Nephron progenitor cell (in vitro differentiated cells): ENCODE results near the gene PGA4.

Source experiments
- DNase-seq: peaks from one replicate; pipeline ENCODE4 v3.0.0; 2021
- H3K27ac Mint-ChIP-seq: 2 replicates; pipeline ENCODE4 v1.8.0; 2021; ENCODE audit warnings: mild to moderate bottlenecking, moderate library complexity, mixed read lengths
- H3K27me3 Mint-ChIP-seq: 2 replicates; pipeline ENCODE4 v1.8.0; 2021; ENCODE audit warnings: mild to moderate bottlenecking, low read depth, mixed read lengths; ENCODE audit not compliant: poor library complexity
- H3K36me3 Mint-ChIP-seq: 2 replicates; pipeline ENCODE4 v1.8.0; 2021; ENCODE audit warnings: low read depth, mixed read lengths
- H3K4me1 Mint-ChIP-seq: 2 replicates; pipeline ENCODE4 v1.8.0; 2021; ENCODE audit warnings: mixed read lengths
- H3K4me3 Mint-ChIP-seq: 2 replicates; pipeline ENCODE4 v1.8.0; 2021; ENCODE audit warnings: mild to moderate bottlenecking, moderate library complexity, mixed read lengths
- H3K9me3 Mint-ChIP-seq: 2 replicates; pipeline ENCODE4 v1.8.0; 2021; ENCODE audit warnings: mild to moderate bottlenecking, moderate library complexity, mixed read lengths
- CTCF ChIP-seq: fragments of 200-600 bp; sonication (generic); IDR thresholded peaks from 2 replicates; pipeline ENCODE4 v1.5.0; 2021; ENCODE audit warnings: antibody characterized with exemption

PGA4 gene

DNA sequence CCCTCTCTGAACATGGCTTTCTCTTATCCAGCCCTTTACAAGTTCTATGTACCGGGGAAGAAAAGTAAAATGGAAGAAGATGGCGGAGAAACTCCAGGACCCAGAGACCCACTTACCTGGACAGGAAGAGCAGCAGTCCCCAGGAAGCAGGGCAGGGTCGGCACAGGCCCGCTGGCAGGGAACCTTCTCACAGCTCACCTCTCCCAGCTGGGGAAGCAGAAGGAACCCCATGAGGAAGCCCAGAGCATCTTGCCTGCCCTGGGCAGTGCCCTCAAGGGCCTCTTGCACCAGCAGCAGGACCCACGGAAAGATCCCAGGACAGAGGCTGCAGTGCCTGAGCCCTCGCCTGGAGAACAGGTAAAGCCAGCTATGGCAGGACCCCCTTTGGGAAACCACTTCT lies 42.2 kb downstream of the PGA4 start:
- Mint-ChIP-seq H3K36me3 (peaks cover 55% of the 10 kb centered on the region), H3K27me3 (peaks cover 5% of the 10 kb centered on the region), H3K4me3 (no peak overlapping the region), H3K27ac (no peak overlapping the region), H3K9me3 (no peaks in the 10 kb centered on the region), H3K4me1 (no peaks in the 10 kb centered on the region)
- no peak for DNase-seq
- no peak for TF ChIP-seq CTCF

DNA sequence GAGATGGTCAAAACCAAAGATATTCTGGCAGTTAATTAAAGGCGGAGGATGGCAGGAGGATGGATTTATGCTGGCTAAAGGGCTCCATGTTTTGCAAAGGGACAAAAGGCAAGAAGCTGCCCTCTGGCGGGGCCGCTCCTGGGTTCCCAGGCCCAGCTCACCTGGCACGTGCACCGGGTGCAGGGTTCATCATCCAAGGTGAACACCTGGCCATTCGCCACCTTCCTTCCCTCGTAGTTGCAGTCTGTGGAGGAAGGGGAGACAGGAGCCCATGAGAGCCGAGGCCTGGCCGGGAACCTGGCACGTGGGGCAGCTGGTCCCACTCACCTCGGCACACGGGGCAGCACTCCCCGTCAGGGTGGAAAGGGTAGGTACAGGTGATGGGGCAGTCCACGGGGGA lies 42.6 kb downstream of the PGA4 start:
- no peak for DNase-seq
- no peak for TF ChIP-seq CTCF
- Mint-ChIP-seq H3K4me3 (no peak overlapping the region), H3K9me3 (no peaks in the 10 kb centered on the region), H3K27ac (no peak overlapping the region), H3K36me3 (peaks cover 51% of the 10 kb centered on the region), H3K4me1 (no peaks in the 10 kb centered on the region), H3K27me3 (peaks cover 5% of the 10 kb centered on the region)

DNA sequence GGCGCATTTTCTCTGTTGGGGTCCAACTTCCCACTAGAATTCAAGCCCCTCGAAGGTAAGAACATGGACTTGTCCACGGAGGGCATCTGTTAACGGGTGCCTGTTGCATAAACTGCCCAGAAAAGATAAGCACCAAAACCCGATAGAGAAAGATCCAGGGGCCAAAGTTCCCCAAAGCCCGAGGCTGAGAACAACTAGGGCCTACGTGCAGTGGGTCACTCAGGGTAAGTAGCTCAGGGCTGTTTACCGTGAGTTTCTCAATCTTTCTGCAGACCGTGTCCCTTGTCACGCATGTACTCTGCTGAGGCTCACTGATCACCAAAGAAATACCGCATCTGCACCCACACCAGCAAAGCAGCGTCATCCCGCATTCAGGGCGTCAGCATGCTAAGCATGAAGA lies 43.2 kb downstream of the PGA4 start:
- TF ChIP-seq CTCF: no peak
- DNase-seq: no peak
- Mint-ChIP-seq H3K27ac (no peak overlapping the region), H3K4me1 (no peaks in the 10 kb centered on the region), H3K27me3 (peaks cover 5% of the 10 kb centered on the region), H3K36me3 (peaks cover 49% of the 10 kb centered on the region), H3K9me3 (no peaks in the 10 kb centered on the region), H3K4me3 (no peak overlapping the region)

DNA sequence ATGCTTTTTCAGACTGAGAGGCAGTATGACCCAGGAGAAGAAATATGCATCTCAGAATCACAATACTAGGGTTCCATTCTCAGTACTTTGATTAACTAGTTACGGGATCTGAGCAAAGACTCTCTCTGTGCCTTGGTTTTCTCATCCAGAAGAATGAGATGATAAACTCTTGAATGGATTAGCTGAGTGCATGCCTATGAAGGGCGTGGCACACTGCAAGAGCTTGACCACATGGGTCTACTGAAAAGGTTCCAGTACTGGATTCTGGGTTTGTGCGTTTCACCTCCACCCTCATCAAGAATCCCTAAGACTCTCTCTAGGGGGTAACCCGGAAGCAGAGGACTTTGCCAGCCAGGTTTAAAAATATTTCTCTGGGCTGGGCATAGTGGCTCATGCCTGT lies 44.5 kb downstream of the PGA4 start:
- H3K27ac Mint-ChIP-seq: no peak overlapping the region
- no peak overlapping the region for H3K4me3 Mint-ChIP-seq
- H3K4me1 Mint-ChIP-seq: no peaks in the 10 kb centered on the region
- no peak for TF ChIP-seq CTCF
- H3K9me3 Mint-ChIP-seq: no peaks in the 10 kb centered on the region
- peaks cover 5% of the 10 kb centered on the region for H3K27me3 Mint-ChIP-seq
- DNase-seq: no peak
- H3K36me3 Mint-ChIP-seq: peaks cover 41% of the 10 kb centered on the region

GRCh38 chr11:61267437-61267841 lies 45.3 kb downstream of the PGA4 start:
- H3K27me3 Mint-ChIP-seq: peaks cover 5% of the 10 kb centered on the region
- DNase-seq: no peak

More at GRCh38 chr11:61267437-61267841, 45.3 kb downstream of the PGA4 start:
- Mint-ChIP-seq H3K4me3 (no peak overlapping the region), H3K4me1 (no peaks in the 10 kb centered on the region), H3K36me3 (peaks cover 41% of the 10 kb centered on the region), H3K9me3 (no peaks in the 10 kb centered on the region), H3K27ac (peak overlapping the region; percentile 80)
- no peak for TF ChIP-seq CTCF
